Measurements from ENCODE around the gene DNMT1.
A peak's percentile ranks its signal among the peaks of the same experiment; 100 is the strongest.
"Not testable (repeated sequence)": the region's sequence is repeated elsewhere in the genome, so short reads cannot be mapped to it uniquely, and the experiment has no call there.

The DNMT1 gene

DNA sequence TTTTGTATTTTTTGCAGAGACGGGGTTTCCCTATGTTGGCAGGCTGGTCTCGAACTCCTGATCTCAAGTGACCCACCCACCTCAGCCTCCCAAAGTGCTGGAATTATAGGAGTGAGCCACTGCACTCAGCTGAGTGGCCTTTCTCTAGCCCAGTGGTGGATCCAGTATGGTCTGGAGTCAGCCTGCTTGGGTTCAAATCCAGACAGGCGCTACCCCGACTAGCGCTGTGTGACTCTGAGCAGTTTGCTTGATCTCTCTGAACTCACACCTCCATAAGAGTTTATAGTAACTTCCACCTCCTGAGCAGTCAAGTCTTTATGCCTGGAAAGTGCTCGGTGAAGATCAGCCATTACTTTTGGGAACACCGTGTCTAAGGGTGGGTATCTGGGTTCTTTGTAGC lies 25.9 kb upstream of the DNMT1 start:
- DNase-seq = no peak

DNA sequence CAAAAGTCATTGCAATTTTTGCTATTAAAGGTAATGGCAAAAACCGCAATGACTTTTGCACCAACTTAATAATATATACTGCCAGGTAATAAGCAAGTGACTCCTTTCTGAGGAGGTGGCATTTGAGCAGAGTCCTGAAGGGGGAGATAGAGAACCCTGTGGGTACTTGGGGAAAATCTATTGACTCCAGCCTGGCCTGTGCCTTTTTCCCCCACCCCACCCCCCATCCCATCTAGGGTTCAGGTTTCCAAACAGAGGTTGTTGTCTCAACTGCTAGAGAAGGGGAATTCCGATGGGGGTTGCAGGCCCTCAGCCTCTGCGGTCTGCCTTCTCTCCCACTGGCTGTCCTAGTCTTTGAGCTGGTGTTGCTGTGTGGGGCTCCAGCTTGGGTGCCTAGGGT lies 24.9 kb upstream of the DNMT1 start:
- DNase-seq = no peak

DNA sequence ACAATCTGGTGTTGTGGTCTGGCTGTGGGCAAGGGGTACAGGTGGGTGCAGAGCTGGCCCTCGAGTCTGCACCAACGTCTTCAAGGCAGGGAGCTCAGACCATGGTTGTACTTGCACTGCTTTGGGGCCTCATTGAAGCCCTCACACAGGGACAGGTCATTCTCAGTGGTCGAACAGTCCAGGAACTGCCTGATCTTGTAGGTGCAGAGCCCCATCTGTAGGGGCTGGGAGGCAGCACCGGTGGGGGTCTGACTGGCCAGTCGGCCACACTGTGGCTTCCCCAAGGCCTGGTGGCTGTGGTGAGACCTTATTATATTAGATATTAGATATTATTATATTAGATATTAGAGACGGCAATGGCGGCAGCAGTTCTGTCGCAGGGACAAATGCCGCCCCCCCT lies 22.3 kb upstream of the DNMT1 start:
- no peak for DNase-seq

DNA sequence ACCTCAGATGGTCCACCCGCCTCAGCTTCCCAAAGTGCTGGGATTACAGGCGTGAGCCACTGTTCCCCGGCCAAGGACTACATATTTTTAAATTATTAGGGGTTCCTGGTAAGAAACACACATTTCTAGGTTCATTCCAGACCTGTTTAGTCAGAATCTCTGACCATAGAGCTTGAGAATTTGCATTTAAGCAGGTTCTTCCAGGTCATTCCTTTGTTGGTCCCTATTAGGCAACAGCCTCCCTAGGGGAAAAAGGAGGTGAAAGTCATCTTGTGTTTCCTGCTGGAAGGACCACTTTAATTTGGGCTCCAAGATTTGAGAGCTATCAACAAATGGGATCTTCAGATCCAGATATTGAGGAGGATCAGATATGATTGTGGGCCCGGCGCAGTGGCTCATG lies 20.0 kb upstream of the DNMT1 start:
- no peak for DNase-seq

DNA sequence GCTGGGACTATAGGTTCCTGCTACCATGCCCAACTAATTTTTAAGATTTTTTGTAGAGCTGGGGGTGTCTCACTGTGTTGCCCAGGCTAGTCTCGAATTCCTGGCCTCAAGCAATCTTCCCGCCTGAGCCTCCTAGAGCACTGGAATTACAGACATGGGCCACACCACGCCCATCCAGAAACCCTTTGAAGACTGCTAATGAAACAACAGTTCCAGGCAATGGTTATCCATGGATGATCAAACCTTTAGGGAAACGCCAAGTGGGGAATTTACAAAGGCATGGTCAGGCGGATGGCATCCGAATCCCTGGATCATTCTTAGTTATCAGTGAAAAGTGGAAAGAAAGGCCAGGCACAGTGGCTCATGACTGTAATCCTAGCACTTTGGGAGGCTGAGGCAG lies 16.9 kb upstream of the DNMT1 start:
- no peak for DNase-seq

DNA sequence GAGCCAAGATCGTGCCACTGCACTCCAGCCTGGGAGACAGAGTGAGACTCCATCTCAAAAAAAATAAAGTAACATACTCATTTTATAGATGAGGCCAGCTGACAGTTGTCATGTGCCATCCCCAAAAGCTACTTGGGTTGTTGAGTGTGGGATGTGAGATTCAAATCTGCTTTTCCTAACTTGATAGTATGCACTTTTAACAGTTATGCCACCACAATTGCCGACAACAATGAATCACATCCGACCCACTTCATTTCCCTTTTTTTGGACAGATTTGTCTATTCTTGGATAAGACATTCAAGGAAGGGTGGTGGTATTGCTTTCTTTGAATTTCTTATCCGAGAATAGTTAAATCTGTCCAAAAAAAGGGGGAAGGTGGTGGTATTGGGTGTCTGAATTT lies 16.3 kb upstream of the DNMT1 start:
- no peak for DNase-seq

DNA sequence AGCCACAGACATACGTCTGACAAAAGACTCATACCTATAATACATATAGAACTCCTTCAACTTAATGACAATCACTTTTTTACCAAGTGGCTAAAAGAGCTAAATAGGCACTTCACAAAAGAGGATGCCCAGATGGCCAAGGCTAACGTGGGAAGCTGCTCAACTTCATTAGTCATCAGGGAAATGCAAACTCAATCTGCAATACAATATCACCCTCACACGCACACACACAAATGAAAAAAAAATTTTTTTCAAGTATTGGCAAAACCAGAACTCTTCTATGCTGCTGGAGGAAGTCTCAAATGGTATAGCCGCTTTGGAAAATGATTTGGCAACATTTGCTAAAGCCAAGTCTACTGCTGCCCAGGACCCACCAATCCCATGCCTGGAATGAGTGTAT lies 14.6 kb upstream of the DNMT1 start:
- no peak for DNase-seq

DNA sequence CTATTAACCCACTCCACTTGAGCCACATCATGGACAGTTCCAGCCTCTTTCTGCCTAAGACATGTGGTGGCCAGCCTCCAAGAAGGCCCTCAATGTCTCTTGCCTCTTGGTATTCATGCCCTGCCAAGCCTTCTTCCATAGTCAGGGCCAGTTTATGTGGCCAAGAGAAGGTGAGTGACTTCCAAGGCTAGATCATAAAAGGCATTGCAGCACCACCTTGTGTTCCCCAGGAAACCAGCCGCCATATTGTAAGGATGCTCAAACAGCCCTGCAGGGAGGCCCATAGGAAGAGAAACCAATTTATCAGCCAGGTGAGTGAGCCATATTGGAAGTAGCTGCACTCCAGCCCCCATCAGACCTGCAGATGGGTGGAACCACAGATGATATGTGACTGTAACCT lies 12.3 kb upstream of the DNMT1 start:
- no peak for DNase-seq

DNA sequence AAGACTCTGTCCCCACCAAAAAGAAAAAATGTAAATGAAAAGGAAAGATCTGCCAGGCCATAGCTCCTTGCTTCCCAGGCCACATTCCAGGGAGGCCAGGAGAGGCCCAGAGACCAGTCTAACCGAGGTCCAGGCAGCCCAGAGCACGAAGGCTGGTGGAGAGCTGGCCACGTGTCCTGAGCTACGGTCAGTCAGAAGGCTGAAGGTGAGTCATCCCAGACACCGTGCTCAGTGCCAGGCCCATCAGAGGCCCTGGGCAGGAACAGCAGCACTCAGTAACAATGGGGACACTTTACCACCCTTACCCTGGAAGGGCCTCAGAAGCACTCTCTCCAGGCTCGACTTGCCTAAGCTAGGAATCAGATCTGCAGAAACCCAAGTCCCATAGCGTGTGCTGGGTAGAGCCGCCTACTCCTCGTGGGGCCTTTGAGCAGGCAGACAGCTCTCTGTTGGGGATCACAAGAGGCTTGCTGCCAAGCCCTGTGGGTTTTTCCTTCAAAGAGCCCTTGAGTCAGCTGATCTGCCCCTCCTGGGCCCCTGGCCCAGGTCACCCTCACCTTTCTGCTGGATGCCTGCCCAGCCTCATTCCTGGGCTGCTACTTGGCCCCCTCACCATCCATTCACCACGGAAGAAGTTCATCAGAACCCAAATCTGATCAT lies 11.6 kb upstream of the DNMT1 start:
- DNase-seq = no peak

DNA sequence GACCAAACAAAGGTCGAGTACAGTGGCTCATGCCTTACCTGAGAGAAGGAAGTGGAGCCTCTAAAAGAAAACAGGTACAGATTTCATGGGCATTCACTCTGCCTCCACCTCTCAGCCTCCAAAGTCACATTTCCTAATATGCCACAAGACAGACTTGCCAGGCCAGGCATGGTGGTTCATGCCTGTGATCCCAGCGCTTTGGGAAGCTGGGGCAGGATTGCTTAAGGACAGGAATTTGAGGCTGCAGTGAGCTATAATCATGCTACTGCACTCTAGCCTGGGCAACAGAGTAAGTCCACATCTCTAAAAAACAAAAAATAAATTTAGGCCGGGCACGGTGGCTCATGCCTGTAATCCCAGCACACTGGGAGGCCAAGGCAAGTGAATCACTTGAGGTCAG lies 10.9 kb upstream of the DNMT1 start:
- no peak for DNase-seq

DNA sequence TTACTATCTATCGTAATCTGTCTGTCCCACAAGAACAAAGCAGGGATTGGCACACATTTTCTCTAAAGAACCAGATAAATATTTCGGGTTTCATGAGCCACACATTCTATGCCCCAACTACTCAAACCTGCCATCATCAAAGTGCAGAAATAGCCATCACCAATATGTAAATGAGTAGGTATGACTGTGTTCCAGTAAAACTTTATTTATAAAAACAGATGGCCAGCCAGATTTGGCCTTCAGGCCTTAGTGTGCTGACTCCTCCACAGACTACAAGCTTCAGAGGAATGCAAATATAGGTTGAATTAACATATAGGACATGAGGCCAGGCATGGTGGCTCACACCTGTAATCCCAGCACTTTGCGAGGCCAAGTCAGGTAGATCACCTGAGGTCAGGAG lies 8.9 kb upstream of the DNMT1 start:
- no peak for DNase-seq

DNA sequence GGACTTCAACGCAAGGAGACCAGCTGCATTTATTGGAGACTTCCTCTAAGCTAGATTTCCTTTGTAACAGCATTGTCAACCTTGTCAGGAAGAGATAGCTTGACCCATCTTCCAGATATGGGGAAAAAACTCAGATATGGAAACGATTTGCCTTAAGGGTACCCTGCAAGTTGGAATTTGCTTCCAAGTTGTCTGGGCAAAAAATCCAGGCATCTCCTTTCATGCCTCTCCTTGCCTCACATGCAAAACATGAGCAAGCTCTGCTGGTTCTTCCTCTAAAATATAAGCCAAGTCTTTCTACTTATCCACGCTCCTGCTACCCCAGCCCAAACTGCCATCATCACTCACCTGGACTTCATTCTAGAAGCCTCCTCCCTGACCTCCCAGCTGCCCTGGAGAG lies 6.4 kb upstream of the DNMT1 start:
- DNase-seq = no peak

DNA sequence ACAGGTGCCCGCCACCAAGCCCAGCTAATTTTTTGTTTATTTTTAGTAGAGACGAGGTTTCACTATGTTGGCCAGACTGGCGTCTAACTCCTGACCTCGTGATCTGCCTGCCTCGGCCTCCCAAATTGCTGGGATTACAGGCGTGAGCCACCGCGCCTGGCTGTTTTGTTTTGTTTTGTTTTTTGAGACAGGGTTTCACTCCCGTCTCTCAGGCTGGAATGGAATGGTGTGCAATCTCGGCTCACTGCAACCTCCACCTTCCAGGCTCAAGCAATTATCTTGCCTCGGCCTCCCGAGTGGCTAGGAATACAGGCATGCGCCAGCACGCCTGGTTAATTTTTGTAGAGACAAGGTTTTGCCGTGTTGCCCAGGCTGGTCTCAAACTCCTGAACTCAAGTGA lies 5.3 kb upstream of the DNMT1 start:
- not testable (repeated sequence) for DNase-seq

DNA sequence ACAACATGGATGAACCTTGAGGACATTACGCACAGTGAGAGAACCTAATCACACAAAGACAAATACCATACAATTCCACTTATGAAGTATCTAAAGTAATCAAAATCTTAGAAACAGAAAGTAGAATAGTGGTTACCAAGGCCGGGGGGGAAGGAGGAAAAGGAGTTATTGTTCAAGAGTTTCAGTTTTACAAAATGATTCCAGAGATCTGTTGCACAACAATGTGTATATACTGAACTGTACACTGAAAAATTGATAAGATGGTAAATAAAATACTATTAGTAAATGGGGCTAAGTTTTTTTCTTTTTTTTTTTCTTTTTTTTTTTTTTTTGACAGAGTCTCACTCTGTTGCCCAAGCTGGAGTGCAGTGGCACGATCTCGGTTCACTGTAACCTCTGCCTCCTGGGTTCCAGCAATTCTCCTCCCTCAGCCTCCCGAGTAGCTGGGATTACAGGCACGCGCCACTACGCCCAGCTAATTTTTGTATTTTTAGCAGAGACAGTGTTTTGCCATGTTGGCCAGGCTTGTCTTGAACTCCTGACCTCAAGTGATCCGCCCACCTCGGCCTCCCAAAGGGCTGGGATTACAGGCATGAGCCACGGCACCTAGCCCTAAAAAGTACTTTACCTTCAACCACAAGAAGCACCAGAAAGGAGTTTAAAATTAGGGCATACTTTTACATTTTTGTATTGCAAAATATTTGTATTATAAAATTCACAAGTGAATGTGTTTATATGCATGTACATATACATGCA lies 4.3 kb upstream of the DNMT1 start:
- DNase-seq = not testable (repeated sequence)

DNA sequence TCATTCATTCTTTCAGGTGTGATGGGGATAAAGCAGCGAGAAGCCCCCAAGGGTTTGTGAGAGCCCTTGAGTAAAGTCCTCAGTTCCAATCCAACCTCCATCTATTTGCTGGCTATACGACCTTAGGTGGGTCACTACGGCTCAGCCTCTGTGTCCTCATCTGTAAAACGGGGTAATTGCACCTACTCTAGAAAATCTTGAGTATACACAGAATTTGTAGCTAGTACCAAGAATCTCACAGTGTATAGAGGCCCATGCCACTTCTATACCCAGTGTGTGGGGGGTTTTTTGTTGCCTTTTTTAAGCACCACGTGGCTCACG lies 406 bp upstream of the DNMT1 start:
- no peak for DNase-seq

DNA sequence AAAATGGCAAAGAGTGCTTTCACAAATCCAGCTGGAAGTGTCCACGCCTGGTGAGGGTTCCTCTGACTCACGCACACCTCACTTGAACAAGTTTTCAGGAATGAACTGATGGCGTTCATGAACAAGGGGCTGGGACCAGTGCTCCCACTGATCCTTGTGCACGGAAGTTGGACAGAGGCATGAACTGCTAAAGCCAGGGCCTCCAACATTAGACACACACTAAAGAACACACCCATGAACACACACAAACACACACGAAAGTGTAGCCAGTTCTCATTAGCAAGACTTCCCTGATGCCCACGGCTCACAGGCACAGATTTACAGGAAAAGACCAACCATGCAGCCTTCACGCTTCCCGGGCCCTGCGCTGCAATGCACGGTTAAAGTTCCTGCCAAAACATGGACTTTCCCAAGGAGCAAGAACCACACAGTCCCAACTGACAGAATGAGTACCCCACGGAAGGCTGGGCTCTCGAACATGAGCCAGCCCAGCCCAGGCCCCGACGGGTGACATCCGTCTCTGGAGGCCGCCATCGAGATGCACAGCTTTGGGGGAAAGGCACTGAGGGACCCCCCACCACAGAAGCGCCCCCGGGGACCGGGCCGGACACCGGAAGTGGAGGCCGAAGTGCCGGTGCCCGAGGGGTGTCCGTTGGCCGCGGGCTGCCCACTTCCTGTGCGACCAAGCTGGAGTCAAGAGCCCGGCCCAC lies 808 bp downstream of the DNMT1 start:
- peak in 1 of 4 experiments; percentile 20 for DNase-seq

DNA sequence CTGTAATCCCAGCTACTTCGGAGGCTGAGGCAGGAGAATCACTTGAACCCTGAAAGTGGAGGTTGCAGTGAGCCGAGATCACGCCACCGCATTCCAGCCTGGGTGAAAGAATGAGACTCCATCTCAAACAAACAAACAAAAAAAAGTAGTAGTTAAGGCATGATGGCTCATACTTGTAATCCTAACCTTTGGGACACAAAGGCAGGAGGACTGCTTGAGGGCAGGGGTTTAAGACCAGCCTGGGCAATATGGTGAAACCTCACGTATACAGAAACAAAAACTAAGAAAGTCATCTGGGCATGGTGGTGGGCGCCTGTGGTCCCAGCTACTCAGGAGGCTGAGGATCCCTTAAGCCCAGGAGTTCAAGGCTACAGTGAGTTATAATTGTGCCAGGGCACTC lies 1.8 kb downstream of the DNMT1 start:
- DNase-seq = no peak

DNA sequence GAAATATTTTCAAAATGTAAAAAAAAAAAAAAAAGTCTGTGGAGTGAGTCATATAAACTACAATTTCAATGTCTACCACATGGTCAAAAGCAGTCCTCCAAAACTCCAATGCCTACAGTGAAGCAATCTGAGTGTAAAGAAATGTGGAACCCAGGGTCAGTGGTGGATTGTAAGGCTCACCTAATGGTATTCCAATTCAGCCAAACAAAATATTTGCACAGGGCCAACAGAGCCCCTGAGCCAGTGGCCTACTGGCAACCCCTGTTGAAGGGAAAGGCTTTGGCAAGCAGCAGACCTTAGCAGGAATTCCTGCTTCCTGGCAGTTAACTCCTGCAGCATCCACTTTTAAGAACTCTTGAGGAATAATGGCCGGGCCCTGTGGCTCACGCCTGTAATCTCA lies 3.4 kb downstream of the DNMT1 start:
- no peak for DNase-seq

DNA sequence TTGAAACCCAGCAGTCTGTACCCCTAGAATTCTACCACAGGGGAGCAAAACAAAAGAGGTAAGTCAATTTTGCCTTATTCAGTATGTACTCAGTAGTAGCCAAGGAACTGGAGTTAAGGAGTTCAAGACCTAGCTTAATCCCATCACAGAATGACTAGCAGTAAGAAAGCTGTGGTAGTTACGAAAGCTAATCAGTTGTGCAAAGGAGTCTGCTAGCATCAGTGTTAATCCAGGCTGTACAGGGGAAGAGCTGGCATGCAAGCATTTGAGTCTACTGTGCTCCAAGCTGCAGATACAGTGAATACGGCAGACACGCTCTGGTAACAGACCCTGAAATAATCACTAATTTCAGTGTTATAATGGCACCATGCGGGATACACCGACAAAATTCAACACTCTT lies 4.7 kb downstream of the DNMT1 start:
- DNase-seq = no peak

DNA sequence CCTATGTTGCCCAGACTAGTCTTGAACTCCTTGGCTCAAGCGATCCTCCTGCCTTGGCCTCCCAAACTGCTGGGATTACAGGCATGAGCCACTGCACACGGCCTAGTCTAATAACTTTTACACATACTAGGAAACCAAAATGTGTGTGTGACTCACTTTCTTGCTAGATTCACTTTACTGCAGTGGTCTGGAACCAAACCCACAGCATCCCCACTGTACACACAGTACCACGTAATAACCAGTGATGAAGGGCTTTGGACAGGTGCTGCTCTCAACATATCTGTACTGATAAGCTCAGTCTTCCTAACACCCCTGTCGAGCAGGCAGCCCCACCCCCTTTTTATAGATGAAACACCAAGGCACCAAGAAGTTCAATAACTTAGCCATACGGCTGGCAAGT lies 5.1 kb downstream of the DNMT1 start:
- no peak for DNase-seq

DNA sequence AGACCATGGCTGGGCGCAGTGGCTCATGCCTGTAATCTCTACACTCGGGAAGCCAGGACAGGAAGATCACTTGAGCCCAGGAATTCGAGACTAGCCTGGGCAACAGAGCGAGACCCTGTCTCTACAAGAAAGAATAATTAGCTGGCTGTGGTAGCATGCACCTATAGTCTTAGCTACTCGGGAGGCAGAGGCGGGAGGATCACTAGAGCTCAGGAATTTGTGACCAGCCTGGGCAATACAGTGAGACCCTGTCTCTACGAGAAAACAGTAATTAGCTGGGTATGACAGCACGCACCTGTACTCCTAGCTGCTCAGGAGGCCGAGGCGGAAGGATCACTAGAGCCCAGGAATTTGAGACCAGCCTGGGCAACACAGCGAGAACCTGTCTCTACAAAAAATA lies 7.4 kb downstream of the DNMT1 start:
- no peak for DNase-seq

DNA sequence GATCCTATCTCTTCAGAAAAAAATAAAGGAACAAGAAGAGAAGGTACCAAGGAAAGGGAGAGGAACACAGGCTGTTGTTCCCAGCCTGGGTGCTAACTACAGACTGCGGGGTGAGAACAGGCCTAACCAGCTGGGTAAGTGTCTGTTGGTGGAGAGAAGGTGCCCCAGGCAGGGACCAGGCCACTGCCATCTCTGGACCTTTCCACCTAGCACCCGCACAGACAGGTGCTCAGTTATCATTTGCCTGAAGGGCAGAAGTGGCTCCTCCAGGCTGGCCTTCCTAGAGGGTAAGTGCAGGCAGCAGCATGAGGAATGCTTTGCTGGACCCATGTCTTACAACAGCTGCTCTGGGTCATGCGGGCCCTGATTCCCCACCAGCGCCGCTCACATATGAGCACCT lies 10.1 kb downstream of the DNMT1 start:
- DNase-seq = no peak

DNA sequence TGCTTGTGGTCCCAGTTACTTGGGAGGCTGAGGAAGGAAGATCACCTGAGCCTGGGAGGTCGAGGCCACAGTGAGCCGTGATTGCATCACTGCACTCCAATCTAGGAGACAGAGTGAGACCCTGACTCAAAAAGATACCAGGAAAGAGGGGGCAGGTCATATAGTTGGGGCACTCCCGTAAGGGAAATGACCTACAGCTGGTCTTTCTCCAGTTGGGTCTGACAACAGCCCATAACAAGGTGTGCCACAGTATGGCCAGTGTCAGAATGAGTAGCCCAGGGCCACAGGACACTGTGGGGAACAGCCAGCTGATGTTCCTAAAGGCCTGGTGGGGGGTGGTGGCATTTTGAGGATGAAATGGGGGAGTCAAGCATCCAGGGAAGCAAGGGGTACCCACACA lies 10.8 kb downstream of the DNMT1 start:
- DNase-seq = no peak

DNA sequence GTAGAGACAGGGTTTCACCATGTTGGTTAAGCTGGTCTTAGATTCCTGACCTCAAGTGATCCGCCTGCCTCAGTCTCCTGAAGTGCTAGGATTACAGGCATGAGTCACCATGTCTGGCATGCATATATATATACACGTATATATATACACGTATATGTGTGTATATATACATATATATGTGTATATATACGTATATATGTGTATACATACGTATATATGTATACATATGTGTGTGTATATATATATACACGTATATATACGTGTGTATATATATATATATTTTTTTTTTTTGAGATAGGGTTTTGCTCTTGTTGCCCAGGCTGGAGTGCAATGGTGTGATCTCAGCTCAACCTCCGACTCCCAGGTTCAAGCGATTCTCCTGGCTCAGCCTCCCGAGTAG lies 11.9 kb downstream of the DNMT1 start:
- no peak for DNase-seq

DNA sequence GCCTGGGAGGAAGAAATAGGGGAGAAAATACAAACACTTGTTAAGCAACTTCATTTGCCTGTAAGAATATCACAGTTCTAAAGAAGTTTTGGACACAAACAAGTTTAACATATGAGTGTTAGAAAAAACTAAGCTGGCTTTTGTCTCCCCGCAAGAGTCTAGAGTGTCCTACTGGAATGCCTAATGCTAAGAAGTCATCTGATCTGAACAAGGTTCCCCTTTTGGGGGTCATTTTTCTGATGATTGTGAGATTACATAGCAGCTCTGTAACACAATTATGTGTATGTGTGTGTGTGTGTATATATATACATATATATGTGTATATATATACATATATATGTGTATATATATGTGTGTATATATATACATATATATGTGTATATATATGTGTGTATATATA lies 12.7 kb downstream of the DNMT1 start:
- DNase-seq = no peak

Measured in activated CD4-positive, CD25-positive, alpha-beta regulatory T cell (primary cell).